GM19099 (cell line): ENCODE data around the gene IFITM1.

Experiments used
- POLR2A ChIP-seq: IDR thresholded peaks from 3 replicates; pipeline ENCODE4 v1.6.1; 2011; ENCODE audit warnings: low read depth; ENCODE audit not compliant: insufficient read length; ENCODE audit errors: extremely low read depth

The IFITM1 gene

DNA sequence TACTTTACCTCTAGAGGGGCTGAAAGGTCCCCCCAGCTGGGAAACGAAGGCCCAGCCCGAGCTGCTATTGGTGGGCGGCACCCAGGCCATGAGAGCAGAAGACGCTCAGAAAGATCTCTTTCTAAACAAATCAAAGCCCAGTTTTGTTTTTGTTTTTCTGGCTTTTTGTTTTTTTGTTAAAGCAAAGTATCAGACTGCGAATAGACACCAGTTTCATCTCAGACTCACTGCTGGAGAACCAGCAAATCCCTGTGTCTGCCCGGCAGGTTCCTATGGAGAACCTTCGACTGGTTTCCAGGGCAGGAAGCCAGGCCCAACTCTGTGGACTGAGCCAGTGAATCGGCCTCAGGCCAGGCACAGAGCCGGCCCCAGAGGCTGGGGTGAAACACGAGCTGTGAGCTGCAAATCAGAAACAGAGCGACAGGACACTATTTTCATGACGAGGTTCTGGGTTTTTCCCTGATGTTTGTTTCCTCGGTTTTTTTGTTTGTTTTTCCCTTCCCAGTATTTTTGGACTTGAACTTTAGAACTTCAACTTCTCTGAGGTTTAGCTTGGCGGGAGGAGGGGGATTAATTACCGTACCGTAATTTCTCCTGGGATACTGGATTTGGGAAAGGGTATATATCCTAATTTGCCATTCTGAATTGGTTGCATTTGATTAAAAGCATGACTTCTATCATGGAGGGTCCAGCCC lies 39.5 kb downstream of the IFITM1 start:
- no peak for TF ChIP-seq POLR2A

DNA sequence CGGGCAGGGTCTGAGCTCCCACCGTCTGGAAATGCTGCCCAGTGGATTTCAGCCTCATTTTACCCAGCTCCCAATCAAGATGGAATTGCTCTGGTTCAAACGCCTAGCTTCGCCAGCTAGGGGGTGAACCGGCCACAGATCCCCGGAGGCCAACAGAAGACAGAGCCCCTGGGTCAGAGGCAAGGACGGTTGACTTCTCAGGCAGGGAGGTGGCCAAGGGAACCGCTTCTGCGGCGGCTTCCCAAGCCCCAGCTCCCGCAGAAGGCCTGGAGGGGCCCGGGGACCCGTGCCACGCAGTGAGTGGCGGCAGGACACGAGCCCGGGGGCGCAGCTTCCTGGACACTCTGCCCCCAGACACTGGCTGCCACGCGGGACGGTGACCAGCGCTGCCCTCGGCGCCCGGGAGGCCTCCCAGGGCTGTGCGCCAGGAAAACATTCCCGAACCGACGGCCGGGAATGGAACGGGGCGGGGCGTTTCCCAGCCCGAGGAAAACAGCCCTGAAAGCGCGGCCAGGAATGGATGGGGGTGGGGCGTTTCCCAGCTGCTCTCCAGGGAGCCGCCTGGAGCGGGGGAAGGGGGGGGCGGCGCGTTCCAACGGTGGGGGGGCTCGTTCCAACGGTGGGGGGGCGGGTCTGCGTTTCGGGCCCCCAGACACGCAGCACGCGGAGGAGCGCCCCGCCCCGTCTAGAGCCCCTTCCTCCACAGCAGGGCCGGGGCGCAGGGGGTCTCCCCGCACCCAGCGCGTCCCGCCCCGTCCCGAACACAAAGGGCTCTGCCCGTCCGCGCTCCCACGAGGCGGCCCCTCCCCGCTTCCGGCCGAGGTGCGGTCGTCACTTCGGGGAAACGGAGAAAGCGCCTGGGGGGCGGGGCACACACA lies 42.0 kb downstream of the IFITM1 start:
- peak; percentile 71 for TF ChIP-seq POLR2A

DNA sequence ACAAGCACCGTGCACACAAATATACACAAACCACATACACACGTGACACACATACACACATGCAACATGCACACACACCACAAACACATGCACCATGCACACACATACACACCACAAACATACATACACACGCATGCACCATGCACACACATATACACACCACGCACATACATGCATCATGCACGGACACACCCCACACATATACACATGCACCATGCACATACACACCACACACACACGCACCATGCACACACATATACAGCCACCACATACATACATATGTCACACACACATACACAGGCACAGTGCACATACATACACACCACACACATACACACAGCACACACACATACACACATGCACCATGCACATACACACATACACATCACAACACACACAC lies 42.8 kb downstream of the IFITM1 start:
- TF ChIP-seq POLR2A = no peak

DNA sequence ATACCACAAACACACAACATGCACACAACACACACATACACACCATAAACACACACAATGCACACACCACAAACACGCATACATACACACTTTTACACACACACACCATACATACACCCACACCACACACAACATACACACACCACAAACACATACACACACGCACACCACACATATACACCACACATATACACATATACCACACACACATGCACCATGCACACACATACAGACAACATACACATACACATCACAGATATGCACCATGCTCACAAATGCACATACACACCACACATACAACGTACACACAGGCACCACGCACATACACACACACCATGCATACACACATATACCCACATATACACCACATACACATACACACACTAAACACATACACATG lies 43.7 kb downstream of the IFITM1 start:
- no peak for TF ChIP-seq POLR2A

DNA sequence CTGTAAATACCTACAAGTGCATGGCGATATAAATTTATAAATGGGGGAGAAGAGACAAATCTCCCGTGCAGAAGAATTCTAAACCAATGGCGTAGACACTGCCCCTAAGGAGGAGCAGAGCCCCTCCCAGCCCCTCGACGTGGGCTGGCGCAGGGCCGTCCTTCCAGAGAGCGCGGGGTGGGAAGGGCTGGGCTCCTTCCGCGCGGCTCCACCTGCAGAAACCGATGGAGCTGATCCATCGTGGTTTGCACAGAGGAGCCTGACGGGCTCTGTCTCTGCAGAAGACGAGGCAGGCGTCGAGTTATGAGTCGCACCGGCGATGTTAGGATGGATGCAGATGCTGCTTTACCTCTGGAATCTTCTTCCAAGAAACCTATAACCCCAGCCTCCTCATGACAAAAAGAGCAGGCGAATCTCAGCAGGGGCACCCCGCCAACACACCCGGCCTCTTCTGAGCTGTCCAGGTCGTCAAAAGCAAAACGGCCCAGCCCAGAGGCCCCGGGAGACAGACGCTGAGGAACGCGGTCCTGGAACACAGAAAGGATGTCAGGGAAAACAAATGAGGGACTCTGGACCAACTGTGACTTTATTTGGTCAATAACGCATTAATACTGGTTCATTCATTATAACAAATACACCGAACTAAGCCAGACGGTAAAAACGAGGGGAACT lies 44.4 kb downstream of the IFITM1 start:
- TF ChIP-seq POLR2A = no peak

DNA sequence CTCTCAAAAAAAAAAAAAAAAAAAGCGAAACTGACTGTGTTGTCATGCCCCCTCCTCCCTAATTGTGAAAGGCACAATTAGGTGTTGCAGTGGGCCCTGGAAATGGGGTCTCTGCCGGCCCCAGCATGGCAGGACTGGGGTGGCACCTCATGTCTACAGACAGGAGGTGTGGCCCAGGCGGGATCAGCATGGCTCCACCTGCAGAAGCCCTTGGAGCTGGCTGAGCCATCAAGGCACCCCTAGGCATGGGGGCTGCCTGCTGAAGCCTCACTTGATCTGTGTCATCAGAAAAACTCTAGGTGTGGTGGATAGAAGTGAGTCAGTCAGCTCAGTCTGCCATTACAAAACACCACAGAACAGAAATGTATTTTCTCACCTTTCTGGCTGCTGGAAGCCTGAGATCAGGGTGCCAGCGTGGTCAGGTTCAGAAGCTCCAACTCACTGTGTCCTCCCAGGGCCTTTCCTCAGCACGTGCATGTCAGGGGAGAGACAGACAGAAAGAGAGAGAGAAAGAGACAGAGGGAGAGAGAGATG lies 45.4 kb downstream of the IFITM1 start:
- TF ChIP-seq POLR2A = no peak

DNA sequence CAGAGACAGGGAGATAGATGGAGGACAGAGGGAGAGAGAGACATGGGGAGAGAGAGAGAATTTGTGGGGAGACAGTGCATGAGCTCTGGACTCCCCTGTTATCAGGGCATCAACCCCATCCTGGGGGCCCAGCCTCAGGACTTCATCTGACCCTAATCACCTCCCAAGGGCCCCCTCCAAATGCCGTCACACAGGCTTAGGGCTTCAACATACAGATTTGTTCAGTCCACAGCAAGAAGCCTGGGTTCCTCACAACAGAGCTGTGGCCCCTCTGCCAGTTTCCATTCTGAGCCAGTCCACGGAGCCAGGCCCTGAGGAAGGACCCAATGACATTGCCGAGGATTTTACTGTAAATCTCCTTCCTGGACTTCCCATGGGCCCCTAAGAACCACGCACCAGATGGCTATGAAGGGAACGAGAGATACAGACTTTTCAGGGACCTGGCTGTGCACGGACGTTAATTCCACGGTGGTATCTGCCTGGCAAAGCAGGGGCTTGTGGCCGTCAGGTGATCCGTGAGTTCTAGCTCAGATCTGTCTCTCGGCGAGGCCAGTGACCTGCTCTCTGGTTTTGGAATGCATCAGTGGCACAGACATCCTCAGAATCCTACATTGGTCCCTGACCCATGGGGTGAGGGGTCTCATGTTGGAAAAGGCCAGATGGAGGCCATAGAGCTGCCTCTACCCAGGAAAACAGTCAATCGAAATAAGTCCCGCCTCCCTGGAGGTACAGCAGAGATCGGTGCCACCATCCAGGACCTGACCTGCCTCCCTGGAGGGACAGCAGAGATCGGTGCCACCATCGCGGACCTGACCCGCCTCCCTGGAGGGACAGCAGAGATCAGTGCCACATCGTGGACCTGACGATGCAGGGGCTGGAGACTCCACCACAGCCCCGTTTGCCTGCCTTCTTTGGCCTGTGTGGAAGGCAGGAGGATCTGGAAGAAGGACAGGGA lies 46.8 kb downstream of the IFITM1 start:
- TF ChIP-seq POLR2A = no peak

DNA sequence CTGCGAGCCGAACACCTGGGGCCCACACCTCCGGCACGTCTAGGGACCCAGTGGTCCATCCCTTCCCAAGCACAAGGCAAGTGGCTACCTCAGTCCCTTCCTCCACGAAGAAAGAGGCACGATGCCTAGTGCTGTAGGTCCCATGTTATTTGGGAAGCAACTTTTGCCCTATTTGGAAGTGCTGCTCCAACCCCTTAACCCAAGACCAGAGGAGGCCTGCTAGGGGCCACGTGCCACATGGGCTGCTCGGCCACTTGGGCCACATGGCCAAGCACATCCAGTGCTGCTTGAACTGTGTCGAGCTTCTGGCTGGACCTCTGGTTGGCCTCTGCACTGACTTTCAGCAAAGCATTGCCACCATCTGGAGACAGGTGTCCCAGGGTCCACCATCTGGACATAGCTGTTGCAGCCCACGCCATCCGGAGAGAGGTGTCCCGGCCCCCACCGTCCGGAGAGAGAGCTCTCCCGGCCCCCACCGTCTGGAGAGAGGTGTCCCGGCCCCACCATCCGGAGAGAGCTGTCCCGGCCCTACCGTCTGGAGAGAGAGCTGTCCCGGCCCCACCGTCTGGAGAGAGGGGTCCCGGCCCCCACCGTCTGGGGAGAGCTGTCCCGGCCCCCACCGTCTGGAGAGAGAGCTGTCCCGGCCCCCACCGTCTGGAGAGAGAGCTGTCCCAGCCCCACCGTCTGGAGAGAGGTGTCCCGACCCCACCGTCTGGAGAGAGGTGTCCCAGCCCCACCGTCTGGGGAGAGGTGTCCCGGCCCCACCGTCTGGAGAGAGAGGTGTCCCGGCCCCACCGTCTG lies 49.0 kb downstream of the IFITM1 start:
- no peak for TF ChIP-seq POLR2A

DNA sequence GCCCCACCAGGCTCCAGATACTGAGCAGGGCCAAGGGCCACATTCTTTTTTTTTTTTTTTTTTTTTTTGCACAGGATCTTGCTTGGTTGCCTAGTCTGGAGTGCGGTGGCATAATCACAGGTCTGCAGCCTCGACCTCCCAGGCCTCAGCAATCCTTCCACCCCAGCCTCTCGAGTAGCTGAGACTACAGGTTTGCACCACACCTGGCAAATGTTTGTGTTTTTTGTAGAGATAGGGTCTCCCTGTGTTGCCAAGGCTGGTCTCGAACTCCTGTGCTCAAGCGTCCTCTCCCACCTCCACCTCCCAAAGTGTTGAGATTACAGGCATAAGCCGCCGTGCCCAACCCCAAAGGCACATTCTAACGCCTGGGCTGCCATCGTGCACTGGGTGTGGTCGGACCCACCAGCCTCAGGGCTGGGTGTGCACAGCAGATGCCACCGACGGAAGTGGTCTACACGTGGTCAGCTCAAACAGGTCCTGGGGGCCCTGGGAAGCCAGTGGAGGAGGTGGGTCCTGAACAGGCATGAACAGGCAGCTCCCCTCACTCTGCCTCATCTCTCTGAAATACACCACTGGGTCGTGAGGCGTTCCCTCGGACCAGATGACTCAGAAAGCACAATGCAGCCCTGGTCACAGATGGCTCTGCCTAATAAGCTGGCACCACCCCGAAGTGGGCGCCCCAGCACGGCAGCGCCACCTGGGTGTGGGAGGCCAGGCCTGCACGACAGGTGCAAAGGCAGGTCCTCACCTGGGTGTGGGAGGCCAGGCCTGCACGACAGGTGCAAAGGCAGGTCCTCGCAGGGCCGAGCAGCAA lies 50.3 kb downstream of the IFITM1 start:
- TF ChIP-seq POLR2A = no peak
